GM21723 (cell line): ENCODE measurements around the gene ASPSCR1.

Source experiments
- ATAC-seq: cut with Tn5 transposase; IDR thresholded peaks from one replicate; pipeline ENCODE4 v1.9.1; 2021; ENCODE audit warnings: mild to moderate bottlenecking, moderate library complexity; ENCODE audit not compliant: unreplicated experiment

ASPSCR1 gene

DNA sequence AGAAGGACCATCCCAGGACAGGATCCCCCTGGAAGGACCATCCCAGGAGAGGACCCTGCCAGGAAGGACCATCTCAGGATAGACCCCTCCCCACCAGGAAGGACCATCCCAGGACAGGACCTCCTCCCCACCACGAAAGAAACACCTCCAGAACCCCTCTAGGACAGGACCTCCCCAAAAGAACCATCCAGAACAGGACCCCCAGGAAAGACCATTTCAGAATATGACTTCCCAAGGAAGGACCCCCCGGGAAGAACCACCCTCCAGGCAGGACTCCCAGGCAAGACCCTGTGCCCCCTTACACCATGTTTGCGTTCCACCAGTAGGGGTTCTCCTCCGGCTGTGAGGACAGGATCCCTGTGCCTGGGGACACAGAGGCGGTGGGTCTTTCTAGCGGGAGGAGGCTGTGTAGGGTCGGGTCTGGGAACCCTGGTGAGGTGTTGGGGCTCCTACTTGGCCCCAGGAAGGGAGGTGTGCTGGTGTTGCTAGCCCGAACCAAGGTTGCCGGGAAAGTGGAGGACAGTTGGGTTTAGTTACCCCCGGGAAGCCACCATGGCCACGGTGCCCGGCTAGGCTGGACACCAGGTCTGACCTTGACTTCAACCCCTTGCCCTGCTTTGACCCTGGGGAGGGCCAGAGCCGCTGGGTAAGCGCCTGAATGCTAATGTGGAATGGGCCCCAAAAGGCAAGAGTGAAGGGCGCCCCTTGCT lies 18.6 kb upstream of the ASPSCR1 start:
- ATAC-seq: no peak

DNA sequence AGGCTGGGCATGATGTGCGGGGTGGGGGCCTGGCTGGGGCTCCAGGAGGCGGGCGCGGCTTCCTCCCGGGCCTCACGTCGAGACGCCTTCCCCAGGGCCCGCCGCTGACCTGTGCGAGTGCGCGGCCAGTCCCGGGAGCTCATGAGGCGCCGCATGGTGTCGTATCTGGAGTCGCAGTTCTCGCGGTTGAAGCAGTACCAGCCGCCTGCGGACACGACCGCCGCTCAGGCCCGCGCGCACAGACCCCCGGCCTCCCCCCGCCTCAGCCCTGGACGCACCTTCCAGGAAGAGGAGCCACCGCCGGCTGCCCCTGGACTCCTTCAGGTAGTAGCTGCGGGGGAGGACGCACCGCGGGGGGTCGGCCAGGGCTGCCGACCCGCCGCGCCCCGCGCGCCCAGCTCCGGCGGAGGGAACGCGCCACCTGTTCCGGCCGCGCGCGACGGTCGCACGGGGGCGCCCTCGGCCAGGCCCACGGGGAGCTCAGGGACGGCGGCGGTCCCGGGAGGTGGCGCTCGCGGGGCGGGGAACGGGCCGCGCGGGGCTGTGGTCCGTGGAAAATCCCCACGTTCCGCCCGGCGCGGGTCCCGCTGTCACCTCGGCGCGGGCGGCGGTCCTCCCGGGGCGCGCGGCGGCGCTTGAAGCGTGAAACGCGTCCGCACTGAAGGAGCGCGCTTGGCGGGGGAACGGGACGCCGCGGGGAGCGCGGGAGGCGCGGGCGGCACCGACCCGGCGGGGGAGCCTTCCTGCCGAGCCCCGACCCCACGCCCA lies 17.9 kb upstream of the ASPSCR1 start:
- ATAC-seq: peak; percentile 61

DNA sequence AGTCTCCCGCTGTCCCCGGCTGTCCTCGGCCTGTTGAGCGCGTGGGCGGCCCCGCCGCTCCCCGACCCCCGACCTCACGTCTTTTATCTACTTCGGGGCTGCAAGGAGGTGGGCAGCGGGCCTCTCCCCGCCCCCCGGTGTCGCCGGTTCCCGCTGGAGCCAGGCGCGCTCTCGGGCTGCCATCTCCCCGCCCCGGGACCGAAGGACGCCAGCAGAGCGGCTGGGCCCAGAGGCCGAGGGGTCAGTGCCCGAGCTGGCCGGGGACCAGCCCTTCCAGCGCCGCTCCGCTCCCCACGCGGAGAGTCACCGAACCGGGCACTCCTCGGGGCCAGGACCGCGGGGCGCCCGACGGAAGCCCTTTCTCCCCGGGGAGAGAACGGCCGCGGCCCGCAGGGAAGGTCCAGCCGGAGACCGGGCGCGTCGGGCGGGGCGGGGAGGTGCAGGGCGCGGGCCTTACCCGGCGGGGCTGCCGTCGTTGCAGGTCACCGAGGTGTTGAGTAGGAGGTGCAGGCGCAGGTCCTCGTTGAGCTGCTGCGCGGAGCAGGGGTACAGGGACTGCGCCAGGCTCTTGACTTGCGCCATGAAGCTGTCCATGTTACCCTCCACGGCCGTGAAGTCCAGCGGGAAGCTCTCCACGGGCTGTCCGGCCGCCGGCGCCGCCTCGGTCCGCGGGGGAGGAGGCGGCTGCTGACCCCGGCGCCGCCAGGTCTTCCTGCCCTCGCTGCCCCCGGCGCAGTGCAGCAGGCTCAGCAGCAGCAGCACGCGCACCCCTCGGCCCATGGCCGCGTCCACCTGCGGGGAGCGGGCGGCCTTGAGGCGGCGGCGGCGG lies 17.1 kb upstream of the ASPSCR1 start:
- ATAC-seq: no peak

DNA sequence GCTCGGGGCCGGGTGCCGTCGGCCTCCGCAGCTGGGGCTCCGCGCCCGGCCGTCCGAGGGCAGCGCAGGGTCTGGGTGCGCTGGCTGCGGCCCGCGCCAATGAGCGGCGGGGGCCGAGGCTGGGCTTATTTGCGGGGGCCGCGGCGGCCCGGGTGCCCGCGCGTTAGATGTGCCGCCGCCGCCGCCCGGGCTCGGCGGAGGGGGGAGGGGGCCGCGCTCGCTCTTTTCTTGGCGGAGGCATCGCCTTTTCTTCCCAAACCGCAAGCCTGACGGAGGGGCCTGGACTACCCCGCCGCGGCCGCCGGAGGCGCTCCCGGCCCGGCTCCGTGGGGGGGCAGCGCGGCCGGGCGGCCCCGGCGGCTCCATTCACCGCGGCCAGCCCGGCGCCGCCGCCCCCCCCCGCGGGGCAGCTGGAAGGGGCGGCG lies 16.3 kb upstream of the ASPSCR1 start, which contains the start of gene NOTUM:
NOTUM (minus strand) TSS at position 101 of the 425 bp plus-strand sequence. CDS start 278 bp downstream, outside the sequence.
- ATAC-seq: no peak

DNA sequence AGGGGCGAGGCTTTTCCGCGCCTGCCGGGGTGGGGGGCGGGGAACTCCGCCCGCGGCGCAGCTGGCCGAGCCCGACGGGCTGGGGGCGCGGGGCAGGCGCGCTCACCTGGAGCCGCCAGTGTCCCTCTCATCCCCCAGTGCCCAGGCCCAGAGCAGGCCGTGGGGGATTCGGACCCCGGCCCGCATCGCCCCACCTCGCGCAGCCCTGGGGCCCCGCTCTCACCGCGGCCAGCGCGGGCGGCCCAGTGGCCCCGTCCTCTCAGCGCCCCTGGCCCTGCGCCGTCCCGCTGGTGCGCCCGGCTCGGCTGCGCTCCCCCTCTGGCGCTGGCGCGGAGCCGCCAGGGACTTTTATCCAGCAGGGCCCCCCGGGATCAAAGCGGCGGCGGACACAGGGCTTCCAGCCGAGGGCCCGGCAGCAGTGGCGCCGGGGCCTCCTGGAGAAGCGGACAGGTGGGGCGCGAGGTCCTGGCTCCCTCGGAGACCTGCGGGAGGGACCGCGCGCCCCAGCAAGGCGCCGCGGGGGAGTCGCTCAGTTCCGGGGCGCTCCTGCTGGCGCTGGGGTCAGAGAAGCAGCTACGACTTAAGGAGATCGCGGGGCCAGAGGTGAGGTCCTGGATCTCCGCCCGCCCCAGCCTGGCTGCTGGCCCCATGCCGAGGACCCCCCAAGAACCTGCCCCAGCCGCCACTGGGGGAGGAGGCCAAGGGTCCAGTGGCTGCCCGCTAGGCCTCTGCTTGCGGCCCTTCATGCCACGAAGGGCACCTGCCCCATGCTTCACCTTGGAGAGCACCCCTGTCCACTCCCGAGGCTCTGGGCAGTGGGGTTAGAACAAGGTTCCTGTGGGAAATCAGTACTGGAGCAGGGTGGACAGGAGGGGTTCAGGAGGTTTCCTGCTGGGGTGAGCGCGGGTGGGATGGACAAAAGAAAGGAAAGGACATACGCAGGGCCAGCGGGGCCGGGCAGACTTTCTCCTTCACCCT lies 15.6 kb upstream of the ASPSCR1 start:
- ATAC-seq: no peak

DNA sequence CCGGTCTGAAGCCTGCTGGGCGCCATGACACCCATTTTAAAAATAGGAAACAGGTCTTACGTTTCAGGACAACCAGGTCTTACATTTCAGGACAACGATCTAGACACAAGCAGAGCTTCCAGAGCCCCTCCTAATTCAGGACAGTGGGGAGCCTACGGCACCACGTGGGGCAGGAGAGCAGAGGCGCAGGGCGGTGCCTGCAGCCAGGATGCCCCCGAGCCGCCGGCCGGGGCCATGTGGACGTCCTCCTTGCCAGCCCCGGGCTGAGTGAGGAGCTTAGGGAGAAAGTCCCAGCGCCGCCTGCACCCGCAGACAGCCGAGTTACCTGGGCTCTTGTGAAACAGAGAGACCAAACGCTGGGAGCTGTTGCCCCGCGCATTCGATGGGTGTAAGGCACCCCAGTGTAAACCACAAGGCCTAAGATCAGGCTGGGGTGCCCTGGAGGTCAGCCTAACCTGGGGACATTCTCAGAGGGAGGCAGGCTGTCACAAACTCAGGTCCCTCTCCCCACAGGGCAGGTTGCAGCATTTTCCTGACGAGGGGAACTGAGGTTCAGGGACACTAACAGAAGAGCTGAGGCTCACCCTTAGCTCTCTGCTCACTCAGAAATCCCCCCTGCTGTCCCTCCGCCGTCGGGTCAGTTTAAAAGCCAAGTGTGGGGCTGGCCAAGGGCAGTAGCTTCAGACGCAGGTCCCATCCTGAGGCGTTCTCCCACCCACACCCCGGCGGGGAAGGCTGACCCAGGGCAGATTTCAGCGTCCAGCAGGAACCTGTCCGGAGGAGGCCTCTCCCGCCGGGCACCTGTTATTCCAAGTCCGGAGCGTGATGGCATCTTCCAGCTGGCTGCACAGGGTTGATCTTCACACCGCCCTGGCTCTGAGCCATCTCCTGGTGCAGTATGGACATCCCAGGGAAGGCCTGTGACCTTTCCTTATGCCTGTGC lies 14.7 kb upstream of the ASPSCR1 start:
- ATAC-seq: no peak

DNA sequence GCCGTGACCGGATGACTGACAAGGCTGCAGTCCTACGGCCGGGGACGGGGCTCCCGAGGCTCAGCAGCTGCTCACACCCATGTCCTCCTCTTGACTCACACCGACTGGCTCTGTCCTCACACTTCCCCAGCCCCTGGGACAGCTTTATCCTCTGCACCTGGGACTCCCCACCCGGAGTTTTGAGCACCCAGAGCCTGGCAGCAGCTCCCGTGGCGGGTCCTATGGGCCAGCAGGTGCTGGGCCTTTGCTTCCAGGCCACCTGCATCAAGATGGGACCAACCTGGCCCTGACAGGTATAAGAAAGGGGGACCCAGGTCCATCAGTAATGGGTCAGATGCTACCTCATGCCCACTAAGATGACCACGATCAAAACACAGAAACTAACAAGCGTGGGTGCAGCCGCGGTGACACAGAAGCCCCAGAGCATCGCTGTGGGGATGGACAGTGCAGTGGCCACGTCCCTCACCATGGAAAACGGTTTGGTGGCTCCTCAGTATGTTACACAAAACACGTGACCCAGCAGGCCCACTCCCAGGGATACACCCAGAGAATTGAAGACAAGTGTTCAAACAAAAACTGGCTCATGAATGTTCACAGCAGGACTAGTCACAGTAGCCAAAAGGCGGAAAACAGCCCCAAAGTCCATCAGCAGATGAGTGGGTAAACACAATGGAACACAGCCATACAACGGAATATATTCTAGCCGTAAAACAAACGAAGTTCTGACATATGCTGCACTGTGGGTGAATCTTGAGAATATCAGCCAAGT lies 13.2 kb upstream of the ASPSCR1 start:
- ATAC-seq: no peak

DNA sequence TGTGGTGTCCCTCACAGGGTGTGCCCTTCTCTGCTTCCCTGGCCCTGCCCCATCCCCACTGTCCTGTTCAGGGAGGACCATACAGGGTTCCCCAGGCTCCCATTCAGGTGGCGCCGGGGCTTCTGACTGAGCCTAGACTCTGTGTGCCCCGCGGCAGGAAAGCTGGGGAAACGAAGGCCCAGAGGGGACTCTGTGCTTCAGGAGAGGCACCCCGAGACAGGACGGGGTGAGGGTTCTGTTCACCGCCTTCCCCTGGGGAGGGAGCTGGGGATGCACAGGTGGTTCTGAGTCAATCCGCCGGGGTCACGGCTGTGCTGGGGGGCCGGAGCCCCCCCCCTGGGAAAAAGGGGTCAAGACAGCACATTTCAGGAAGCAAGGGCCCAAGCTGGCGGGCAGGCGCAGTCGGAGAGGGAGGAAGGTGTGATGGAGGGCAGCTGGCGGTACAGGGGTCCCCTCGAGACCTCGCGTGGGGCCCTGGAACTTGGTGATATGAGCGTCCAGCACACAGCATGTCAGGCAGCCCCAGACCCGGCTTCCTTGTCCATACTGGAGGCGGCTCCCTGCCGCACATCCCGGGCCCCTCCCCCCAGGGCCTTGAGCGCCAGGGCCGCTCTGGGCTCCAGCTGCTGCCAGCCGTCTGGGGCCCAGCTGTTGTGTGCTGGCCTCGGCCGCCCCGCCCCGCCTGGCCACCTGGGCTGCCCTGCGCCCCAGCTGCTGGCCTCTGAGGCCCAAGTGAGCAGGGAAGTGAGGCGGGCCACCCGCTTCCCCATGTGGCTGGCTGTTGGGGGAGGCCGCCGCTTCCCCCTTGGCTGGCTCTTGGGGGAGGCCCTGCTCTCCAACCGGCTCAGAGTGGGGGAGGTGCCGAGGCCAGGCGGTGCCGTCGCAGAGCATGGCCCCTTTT lies 10.8 kb upstream of the ASPSCR1 start:
- ATAC-seq: no peak

DNA sequence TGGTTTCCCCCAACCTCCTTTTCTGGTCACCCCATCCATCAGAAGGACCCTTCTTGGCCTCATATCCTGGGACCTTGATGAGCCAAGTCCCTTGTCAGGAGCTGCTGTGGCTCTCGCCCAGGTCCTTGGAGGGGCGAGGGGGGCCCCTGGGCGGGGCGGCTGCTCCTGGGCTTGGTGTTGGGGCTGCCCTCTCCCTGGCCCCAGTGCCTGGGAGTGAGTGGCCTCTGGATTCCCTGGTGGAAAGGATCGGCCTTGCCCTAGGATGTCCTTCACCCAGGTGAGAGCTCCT lies 10.2 kb upstream of the ASPSCR1 start:
- ATAC-seq: no peak

DNA sequence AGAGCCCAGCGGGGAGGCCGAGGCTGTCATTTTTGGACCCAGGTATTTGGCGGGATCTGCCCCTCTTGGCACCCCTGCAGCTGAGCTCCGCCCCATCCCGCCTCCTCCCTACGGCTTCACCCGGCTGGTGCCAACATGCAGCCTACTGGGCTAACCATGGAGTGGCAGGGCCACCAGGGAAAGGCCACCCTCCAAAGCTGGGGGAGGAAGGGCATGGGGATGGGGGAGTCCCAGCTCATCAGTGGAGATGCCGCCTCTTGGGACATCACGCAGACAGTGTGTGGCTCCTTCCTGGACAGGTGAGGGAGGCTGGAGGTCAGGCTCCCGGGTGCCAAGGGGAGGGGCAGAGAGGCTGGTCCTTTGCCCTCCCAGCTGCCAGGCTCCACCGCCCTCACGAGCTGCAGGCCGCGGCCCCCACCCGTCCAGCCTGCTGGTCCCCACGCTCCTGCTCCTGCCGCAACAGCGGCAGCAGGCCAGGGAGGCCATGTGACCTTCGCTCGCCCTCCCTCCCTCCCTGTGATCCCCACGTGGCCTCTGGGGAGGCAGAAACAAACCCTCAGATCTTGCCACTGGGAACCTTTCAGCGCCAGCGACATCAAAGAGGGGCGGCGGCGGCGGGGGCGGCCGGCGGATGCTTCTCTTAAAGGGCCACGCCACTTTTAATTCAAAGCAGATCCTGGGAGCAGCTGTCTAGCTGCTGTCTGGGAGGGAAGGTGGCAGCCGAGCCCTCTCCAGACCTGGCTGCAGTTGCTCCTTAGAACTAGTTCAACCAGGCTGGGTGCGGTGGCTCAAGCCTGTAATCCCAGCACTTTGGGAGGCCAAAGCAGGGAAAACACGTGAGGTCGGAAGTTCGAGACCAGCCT lies 9.7 kb upstream of the ASPSCR1 start:
- ATAC-seq: peak; percentile 67

DNA sequence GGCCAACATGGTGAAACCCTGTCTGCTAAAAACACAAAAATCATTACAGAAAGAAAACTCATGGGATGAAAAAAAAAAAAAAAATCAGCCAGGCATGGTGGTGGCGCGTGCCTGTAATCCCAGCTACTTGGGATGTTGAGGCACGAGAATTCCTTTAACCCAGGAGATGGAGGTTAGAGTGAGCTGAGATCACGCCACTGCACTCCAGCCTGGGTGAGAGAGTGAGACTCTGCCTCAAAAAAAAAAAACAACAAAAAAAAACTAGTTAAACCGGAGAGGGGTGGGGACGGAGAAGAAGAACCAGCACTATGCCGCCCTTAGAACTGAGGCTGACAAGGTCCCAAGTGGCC lies 9.1 kb upstream of the ASPSCR1 start:
- no peak for ATAC-seq

DNA sequence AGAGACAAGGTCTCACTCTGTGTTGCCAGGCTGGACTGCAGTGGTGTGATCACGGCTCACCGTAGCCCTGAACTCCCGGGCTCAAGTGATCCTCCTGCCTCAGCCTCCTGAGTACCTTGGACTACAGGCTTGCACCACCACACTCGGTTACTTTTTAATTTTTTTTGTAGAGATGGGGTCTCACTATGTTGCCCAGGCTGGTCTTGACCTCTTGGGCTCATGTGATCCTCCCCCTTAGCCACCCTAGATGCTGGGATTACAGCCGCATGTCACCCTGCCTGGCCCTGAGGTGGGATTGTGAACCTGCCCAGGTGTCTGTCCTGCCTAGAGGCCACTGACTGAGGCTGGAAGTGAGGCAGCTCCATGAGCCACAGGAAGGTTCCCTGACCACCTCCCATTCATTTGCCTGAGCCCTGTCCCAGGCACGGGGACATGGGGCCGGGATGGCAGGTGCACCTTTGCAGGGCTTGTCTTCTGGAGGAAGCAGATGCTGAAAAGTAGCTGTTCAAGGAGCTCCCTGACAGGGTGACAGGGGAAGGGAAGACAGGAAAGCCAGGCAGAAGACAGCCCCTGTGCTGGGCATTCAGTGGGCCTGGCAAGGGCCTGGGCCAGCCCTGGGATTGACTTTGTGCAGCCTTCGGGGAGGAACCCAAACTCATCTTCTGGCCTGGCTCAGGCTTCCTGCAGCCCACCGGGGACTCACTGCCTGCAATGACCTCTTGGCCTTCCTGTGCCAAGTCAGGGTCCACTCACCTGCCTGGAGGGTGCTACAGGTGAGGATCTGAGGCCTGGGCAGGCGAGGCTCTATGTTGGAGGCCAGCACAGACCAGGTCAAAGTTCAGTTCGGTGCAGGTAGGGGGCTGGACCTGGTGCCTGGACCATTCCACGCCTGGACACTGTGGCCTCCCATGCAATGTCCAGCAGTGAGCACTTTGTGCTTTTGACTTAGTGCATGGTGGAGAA lies 8.3 kb upstream of the ASPSCR1 start:
- ATAC-seq: no peak

DNA sequence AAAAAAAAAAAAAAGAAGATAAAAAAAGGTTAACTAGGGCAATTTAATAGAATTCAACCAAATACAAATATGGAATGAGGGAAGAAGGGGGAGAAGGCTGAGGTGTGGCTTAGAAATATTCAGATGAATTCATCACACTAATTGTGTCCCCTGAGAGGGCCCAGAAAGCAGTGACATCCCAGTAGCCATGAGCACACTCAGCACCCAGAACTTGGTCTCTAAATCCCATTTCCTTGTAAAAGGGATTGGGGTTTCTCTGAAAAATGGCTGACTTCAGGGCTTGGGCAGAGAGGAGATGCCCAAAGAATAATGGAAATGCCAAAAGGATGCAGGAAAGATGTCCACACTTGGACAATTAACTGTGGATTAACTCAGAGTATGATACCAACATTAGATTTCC lies 4.0 kb upstream of the ASPSCR1 start:
- no peak for ATAC-seq

DNA sequence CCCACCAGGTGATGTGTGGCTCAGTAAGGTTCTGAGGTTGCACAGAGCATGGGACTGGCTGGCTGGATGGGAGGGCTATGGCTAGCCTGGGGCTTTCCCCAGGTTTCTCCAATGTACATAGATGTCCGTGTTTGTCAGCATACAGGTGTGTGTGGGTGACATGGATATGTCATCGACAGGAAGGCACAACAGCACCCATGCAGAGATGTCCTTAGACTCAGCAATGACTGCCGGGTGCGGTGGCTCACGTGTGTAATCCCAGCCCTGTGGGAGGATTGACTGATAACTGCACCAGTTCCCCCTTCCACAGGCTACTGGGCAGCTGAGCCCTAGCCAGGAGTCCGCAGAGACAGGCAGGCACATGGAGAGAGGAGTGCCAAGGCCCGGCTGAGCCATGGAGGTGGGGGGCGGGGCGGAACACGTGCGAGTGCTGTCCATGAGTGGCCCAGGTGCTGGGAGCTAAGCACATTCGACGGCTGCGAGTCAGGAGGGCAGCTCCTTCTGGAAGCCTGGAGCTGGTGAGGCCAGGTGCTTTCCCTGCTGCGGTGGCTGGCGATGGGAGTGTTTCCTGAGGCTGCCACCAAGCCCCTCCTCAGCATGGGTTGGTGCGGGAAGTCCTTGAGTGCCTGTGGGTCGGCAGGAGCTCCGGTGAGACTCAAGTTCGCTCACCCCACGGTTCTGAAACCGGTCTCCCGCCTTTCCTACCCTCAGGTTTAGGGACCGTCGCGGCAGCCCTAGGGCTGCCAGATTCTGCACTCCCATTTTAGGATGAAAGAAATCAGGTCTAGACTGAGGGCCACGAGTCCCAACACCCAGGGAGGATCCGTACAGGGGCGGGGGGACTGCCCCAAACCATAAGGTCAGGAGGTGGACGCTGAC lies 858 bp upstream of the ASPSCR1 start:
- peak; percentile 5 for ATAC-seq
